ACC112 (cell line): ENCODE measurements around the gene NLGN1.
A peak's percentile ranks its signal among the peaks of the same experiment; 100 is the strongest.
"Not testable (repeated sequence)": the region's sequence is repeated elsewhere in the genome, so short reads cannot be mapped to it uniquely, and the experiment has no call there.

Source experiments
- H2AFZ ChIP-seq: fragments of 200-600 bp; sonication (generic); one replicate; pipeline ENCODE4 v1.6.0; 2017; ENCODE audit warnings: antibody characterized with exemption, low read length; ENCODE audit not compliant: unreplicated experiment
- H3K27ac ChIP-seq: fragments of 200-600 bp; sonication (generic); 2 replicates; pipeline ENCODE4 v1.5.1; 2014; ENCODE audit warnings: low read depth, mild to moderate bottlenecking, antibody characterized with exemption, low read length, moderate library complexity
- H3K27me3 ChIP-seq: fragments of 200-600 bp; sonication (generic); 2 replicates; pipeline ENCODE4 v1.6.1; 2014; ENCODE audit warnings: mild to moderate bottlenecking, antibody characterized with exemption, low read length, moderate library complexity, mixed read lengths; ENCODE audit not compliant: insufficient read depth
- H3K36me3 ChIP-seq: fragments of 200-600 bp; sonication (generic); 2 replicates; pipeline ENCODE4 v1.6.1; 2016; ENCODE audit warnings: mild to moderate bottlenecking, antibody characterized with exemption, low read length, moderate library complexity, mixed read lengths; ENCODE audit not compliant: insufficient read depth
- H3K4me1 ChIP-seq: fragments of 200-600 bp; sonication (generic); one replicate; pipeline ENCODE4 v1.6.1; 2016; ENCODE audit warnings: low read length, mixed read lengths; ENCODE audit not compliant: insufficient read depth, unreplicated experiment, control insufficient read depth
- H3K4me3 ChIP-seq: fragments of 200-600 bp; sonication (generic); 2 replicates; pipeline ENCODE4 v1.5.1; 2014; ENCODE audit warnings: mild to moderate bottlenecking, low read depth, low read length
- H3K79me2 ChIP-seq: fragments of 200-600 bp; sonication (generic); one replicate; pipeline ENCODE4 v1.6.0; 2016; ENCODE audit warnings: low read length; ENCODE audit not compliant: control insufficient read depth, unreplicated experiment, insufficient read depth

Gene NLGN1

DNA sequence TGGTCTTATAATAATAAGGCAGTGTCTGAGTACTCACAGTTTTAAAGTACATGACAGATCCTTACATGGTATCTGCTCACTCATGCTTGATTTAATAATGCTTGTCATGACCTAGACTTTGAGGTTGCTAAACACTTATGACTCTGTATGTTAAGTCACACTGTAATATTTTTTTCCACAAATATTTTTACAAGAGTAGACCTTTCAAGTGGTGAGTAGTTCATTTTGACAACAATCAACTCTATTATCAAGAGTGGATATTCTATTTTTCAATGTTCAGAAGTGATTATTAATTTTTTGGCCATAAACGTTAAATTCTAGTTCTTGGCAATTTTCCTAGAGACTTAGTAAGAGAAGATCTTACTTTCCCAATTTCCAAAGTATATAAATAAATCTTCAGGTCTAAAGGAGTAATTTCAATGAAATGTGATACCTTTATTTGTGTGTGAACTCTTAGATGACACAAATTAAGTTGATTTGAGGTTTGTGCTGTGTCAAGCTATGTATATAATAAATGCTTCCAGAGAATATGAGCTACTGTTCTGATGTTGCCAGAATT lies 104.5 kb downstream of the NLGN1 start:
- Histone ChIP-seq H3K79me2 (no peaks in the 10 kb centered on the region), H3K27ac (no peak overlapping the region), H3K4me1 (peaks cover 6% of the 10 kb centered on the region), H3K36me3 (no peaks in the 10 kb centered on the region), H2AFZ (no peak overlapping the region), H3K4me3 (no peak overlapping the region), H3K27me3 (no peaks in the 10 kb centered on the region)

DNA sequence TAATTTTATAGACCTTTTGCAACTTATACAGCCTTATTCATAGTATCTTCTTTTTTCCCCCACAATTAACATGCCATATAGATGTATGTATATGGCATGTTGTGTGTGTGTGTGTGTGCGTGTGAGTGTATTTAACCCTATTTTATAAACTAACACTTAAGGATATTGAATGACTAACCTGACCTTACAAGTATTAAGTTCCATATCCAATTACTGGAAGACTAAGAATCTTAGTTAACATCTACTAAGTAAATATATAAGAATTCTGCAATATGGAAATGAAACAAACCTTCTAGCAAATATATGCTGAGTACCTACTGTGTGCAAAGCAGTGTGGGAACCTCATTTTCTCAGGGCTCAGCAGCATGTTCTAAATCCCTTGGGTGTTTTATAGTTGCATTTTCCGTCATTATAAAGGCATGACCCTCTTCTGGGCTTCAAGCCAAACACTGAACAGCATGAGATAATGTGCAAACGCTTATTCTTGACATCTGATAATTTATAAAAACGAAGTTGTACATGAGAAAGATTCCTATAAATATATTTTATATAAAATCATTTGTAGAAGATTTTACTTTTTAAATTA lies 105.5 kb downstream of the NLGN1 start:
- peaks cover 6% of the 10 kb centered on the region for H3K4me1 ChIP-seq
- no peaks in the 10 kb centered on the region for H3K36me3 ChIP-seq
- no peaks in the 10 kb centered on the region for H3K27me3 ChIP-seq
- no peak overlapping the region for H3K4me3 ChIP-seq
- no peak overlapping the region for H2AFZ ChIP-seq
- H3K79me2 ChIP-seq = no peaks in the 10 kb centered on the region
- H3K27ac ChIP-seq = no peak overlapping the region

DNA sequence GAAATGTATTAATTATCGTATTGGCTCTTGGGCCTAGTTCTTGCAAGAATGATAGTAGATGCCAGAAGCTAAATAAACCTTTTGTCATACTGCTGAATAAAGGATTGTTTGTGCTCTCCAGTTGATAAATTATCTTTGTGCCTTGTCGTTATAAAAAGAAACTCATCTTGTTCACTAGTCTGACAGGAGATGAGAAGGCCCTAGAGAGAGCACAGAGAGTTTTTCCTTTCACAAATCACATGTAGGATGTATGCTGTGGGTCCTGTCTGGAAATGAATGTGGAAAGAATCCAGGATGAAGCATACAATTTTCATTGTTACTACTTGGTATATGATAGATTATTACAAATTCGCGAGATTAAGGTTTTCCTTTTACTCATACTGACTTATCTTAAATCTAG lies 113.0 kb downstream of the NLGN1 start:
- Histone ChIP-seq H2AFZ (no peak overlapping the region), H3K27me3 (no peaks in the 10 kb centered on the region)

DNA sequence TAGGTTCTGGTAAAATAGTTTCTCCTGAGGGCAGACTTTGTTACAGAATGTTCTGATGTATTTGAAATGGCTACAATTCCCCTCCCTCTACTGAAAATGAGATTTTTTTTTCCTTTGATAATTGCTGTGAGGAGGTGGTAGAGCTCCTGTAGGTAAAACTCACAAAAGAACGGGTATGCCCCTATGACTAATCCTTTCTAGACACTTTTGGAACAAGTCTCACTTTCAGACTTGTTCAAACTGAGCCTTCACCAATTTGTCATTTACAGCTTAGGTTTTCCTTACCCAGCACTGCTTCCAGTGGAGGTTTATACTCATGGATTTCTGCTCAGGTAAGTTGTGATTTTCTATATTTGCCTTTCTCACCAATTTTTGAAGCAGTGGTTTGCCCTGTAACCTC lies 115.6 kb downstream of the NLGN1 start:
- no peaks in the 10 kb centered on the region for H3K4me1 ChIP-seq
- no peak overlapping the region for H3K27ac ChIP-seq
- H3K79me2 ChIP-seq = no peaks in the 10 kb centered on the region
- H3K4me3 ChIP-seq = no peak overlapping the region
- H3K36me3 ChIP-seq = no peaks in the 10 kb centered on the region
- no peak overlapping the region for H2AFZ ChIP-seq
- H3K27me3 ChIP-seq = no peaks in the 10 kb centered on the region

More for the DNA sequence above, 113.0 kb downstream of the NLGN1 start:
- Histone ChIP-seq H3K4me1 (no peaks in the 10 kb centered on the region), H3K27ac (no peak overlapping the region), H3K4me3 (no peak overlapping the region), H3K79me2 (no peaks in the 10 kb centered on the region), H3K36me3 (no peaks in the 10 kb centered on the region)

DNA sequence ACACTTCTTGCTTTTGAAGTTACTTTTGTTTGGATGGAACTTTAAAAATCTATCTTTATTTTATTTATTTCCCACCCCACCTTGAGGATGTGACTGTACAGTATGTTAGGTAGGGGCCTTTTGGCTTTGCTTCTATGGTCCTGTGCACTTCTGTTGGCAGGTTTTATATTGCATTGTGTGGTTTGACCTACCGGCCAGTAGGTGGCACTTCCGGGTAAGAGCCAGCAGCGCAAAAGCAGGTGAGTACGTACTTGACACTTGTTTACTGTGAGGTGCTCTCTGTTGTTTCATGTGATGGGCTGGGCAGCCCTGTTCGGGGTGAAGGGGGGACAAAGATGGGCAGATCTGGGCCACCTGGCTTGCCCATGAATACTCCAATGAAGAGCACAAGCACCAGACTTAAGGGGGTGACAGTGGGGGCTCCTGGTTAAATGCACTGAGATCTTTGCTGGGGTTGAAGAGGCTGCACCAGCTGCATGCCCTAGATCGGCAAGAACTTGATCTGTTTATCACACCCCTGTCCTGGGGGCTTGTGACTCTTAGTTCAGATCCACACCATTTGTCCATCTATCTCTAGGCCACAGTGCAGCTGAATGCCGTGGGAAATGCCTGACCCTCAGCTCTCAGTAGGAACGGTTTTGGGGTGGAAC lies 131.6 kb downstream of the NLGN1 start:
- Histone ChIP-seq H3K4me3 (no peak overlapping the region), H3K27me3 (no peaks in the 10 kb centered on the region), H3K79me2 (no peaks in the 10 kb centered on the region), H3K36me3 (no peaks in the 10 kb centered on the region), H3K4me1 (no peaks in the 10 kb centered on the region), H3K27ac (no peak overlapping the region), H2AFZ (no peak overlapping the region)

DNA sequence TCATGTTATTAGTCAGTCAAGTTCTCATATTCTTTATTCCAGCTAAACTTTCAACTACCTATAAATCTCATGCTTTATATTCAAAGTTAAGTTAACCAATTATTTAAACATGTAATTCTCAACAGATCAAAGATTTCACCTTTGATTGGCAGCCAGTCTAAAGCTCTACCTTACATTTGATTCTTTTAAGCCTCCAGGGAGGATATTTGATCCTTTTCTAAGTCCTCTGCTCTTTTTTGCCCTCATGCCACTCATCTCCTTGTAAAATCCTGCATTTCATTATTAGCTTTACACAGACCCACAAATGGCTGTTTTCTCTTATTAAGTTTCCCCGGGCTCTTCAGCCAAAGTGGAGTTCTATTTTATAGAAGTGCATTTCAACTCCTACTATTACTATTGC lies 134.1 kb downstream of the NLGN1 start:
- H3K4me3 ChIP-seq = no peak overlapping the region
- H2AFZ ChIP-seq = no peak overlapping the region
- no peaks in the 10 kb centered on the region for H3K79me2 ChIP-seq

DNA sequence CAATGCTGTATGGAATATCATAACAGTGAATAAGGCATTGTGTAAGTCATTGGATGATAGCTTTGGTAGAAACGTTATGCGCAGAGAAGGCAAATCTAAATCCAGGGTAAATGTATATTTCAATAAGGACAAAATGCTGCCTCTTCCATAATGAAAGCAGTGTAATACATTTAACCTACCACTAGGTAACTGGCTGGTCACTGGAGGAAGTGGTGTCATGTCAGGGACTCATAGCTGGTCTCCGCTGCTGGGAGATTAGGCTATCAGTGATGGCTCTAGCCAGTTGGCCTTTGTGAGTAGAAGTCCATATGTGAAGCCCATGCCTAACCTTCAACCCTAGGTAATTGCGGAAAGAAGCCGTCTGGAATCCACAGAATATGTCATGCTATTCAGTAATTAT lies 140.9 kb downstream of the NLGN1 start:
- Histone ChIP-seq H2AFZ (no peak overlapping the region), H3K36me3 (no peaks in the 10 kb centered on the region), H3K79me2 (no peaks in the 10 kb centered on the region), H3K27me3 (no peaks in the 10 kb centered on the region), H3K27ac (no peak overlapping the region), H3K4me3 (no peak overlapping the region), H3K4me1 (no peaks in the 10 kb centered on the region)

More for the DNA sequence above, 134.1 kb downstream of the NLGN1 start:
- H3K27me3 ChIP-seq = no peaks in the 10 kb centered on the region
- no peaks in the 10 kb centered on the region for H3K4me1 ChIP-seq
- H3K36me3 ChIP-seq = no peaks in the 10 kb centered on the region
- H3K27ac ChIP-seq = no peak overlapping the region

DNA sequence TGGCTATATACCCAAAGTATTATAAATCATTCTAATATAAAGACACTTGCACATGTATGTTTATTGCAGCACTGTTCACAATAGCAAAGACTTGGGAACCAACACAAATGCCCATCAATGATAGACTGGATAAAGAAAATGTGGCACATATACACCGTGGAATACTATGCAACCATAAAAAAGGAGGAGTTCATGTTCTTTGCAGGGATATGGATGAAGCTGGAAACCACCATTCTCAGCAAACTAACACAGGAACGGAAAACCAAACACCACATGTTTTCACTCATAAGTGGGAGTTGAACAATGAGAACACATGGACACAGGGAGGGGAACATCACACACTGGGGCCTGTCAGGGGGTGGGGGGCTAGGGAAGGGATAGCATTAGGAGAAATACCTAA lies 148.0 kb downstream of the NLGN1 start:
- H3K27ac ChIP-seq = not testable (repeated sequence)

DNA sequence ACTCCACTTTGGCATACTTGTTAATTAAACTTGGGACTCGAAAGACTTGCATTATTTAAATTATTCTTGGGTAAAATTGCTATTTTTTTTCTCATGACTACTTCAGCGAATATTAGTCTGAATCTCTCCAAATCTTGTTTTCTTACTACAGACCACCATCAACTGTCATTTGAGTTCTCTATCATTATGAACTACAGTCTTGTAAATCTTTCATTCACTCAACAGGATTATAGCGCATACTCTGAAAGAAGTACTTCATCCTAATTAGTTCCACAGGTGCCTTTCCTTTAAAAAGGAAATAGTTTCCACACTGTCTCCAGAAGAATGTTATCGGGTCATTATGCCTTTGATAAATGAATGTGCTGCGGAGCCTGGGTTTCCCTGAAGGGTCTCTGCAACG lies 149.5 kb downstream of the NLGN1 start:
- no peaks in the 10 kb centered on the region for H3K36me3 ChIP-seq
- no peaks in the 10 kb centered on the region for H3K4me1 ChIP-seq
- H3K79me2 ChIP-seq = no peaks in the 10 kb centered on the region
- H3K27me3 ChIP-seq = no peaks in the 10 kb centered on the region
- H3K4me3 ChIP-seq = no peak overlapping the region
- H2AFZ ChIP-seq = no peak overlapping the region
- no peak overlapping the region for H3K27ac ChIP-seq

More for the DNA sequence above, 148.0 kb downstream of the NLGN1 start:
- H3K79me2 ChIP-seq, H3K4me1 ChIP-seq, H3K36me3 ChIP-seq, H3K27me3 ChIP-seq, H3K4me3 ChIP-seq, H2AFZ ChIP-seq: not testable (repeated sequence)

DNA sequence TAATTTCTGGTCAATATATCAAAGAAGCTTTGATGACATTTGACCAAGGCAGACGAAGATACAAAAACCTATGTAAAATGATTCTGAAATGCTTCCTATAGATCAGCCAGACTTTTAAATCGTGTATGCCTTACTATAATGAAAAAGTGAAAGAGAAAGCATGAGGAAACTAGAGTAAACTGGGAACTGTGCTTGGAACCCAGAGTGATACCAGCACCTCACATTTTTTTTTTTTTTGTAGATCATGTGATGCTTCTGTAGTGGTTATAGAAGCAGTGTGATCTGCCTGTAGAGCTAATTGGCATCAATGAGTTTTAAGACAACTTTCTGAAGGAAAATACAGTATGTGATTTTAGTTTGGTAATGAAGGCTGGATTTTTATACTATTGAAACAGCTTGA lies 150.7 kb downstream of the NLGN1 start:
- H3K79me2 ChIP-seq = no peaks in the 10 kb centered on the region
- no peaks in the 10 kb centered on the region for H3K36me3 ChIP-seq
- no peaks in the 10 kb centered on the region for H3K4me1 ChIP-seq
- H3K27ac ChIP-seq = no peak overlapping the region
- no peaks in the 10 kb centered on the region for H3K27me3 ChIP-seq
- peak overlapping the region; percentile 78 for H2AFZ ChIP-seq
- peak overlapping the region; percentile 64 for H3K4me3 ChIP-seq

DNA sequence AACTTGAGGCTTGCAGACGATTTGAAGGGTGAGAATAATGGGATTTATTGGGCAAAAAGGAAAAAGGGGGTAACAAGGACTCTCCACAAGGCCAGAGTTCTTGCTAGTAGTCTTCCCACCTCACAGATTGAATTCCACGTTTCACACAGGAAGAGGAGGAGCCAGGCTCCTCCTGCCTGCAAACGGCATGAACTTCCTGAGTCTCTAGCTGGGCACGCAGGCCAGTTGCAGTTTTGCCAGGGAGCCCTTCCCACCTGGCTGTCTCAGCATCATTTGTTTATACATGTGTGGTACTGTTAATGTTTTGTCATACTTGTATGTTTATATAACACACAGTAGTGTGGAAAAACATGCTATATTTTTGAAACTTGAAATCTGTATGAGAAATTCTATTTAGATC lies 155.0 kb downstream of the NLGN1 start:
- no peaks in the 10 kb centered on the region for H3K79me2 ChIP-seq
- no peaks in the 10 kb centered on the region for H3K4me1 ChIP-seq
- H3K36me3 ChIP-seq = no peaks in the 10 kb centered on the region
- no peak overlapping the region for H3K27ac ChIP-seq
- no peak overlapping the region for H2AFZ ChIP-seq
- no peaks in the 10 kb centered on the region for H3K27me3 ChIP-seq
- no peak overlapping the region for H3K4me3 ChIP-seq
